ENCODE results near the gene RPLP1. TPM values are rescaled to one million over a fixed set of nuclear protein-coding genes. Genes with fewer than 3 reads are reported as not detected.

The RPLP1 gene
- total RNA-seq, 2 donors from 2014 or later = 1,985 to 2,291 TPM

- ATAC-seq (replicated peaks) = no peak
- peaks cover 5% of the 10 kb centered on the region for H3K27me3 Mint-ChIP-seq
- no peaks in the 10 kb centered on the region for H3K36me3 Mint-ChIP-seq (ENCODE audit: low read depth)
- no peaks in the 10 kb centered on the region for H3K4me1 Mint-ChIP-seq
- no peak overlapping the region for H3K27ac Mint-ChIP-seq
- no peak overlapping the region for H3K4me3 Mint-ChIP-seq
- H3K9me3 Mint-ChIP-seq = no peaks in the 10 kb centered on the region
Measured at GRCh38 chr15:69484837-69485236, 32.2 kb downstream of the RPLP1 start.

DNA sequence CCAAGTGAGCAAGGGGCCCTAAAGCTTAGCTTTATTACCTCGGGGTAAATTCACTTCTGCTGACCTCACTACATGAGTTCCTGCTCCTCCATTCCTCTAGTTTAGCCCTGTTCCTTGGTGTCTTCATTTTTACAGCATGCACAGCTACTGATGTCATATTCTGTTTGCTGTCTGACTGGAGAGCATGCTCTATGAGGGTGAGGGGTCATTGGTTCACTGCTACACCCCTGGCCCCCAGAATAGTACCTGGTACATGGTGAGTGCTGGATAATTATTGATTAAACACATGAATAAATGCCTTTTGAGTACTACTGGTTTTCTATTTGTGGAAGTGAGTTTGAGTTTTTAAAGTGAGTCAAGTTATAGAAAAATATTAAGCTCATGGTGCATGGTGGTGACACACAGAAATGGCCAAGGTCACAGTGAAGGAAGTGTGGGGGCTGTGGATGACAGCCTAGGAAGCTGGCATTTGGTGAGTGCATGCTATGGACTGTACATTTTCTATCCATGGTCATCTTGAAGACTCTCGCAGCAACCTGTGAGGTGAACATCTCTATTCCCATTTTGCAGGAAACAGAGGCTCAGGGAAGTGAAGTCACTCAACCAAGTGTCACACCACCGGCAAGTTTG, 34.0 kb downstream of the RPLP1 start:
- Mint-ChIP-seq H3K27me3 (peaks cover 7% of the 10 kb centered on the region), H3K36me3 (ENCODE audit: low read depth) (no peaks in the 10 kb centered on the region), H3K4me3 (no peak overlapping the region), H3K27ac (no peak overlapping the region), H3K9me3 (no peaks in the 10 kb centered on the region), H3K4me1 (no peaks in the 10 kb centered on the region)
- no peak for ATAC-seq (replicated peaks)

GRCh38 chr15:69489073-69489571, 36.5 kb downstream of the RPLP1 start:
- H3K27ac Mint-ChIP-seq = no peak overlapping the region
- H3K9me3 Mint-ChIP-seq = no peaks in the 10 kb centered on the region
- H3K4me3 Mint-ChIP-seq = no peak overlapping the region
- ATAC-seq (replicated peaks) = no peak
- peaks cover 7% of the 10 kb centered on the region for H3K27me3 Mint-ChIP-seq
- no peaks in the 10 kb centered on the region for H3K36me3 Mint-ChIP-seq (ENCODE audit: low read depth)
- no peaks in the 10 kb centered on the region for H3K4me1 Mint-ChIP-seq

DNA sequence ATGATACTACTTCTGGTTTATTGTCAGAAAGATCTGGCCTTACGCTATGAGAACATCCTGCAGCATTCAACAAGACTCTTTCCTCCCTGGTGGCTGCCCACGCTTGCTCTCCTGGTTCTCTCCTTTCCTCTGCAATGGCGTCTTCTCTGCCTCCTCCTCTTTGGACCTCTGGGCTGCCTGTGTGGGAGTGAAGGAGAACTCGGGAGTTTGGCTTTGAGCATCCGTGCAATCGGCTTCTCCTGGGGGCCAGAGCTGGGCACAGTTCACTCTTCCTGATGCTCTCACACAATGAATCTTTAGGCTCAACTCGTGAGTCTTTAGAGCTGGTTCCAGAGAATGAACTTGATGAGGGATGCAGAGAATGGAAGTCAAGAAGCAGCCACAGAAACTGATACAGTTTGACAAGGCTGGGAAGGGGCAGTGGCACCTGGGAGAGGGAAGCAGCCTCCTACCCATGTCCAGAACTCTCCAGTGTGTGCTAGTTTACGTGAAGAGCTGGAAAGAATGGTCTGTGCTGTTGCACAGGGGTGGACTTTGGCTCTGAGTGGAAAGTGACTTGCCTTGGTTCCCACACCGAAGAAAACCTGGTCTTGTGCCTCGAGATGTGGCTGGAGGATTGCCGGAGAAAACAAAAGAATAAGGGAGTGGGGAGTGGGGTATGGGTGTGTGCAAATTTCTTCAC, 37.9 kb downstream of the RPLP1 start:
- H3K9me3 Mint-ChIP-seq = no peaks in the 10 kb centered on the region
- H3K36me3 Mint-ChIP-seq (ENCODE audit: low read depth) = no peaks in the 10 kb centered on the region
- no peak overlapping the region for H3K4me3 Mint-ChIP-seq
- ATAC-seq (replicated peaks) = no peak
- no peak overlapping the region for H3K27ac Mint-ChIP-seq
- peaks cover 3% of the 10 kb centered on the region for H3K27me3 Mint-ChIP-seq
- H3K4me1 Mint-ChIP-seq = no peaks in the 10 kb centered on the region

DNA sequence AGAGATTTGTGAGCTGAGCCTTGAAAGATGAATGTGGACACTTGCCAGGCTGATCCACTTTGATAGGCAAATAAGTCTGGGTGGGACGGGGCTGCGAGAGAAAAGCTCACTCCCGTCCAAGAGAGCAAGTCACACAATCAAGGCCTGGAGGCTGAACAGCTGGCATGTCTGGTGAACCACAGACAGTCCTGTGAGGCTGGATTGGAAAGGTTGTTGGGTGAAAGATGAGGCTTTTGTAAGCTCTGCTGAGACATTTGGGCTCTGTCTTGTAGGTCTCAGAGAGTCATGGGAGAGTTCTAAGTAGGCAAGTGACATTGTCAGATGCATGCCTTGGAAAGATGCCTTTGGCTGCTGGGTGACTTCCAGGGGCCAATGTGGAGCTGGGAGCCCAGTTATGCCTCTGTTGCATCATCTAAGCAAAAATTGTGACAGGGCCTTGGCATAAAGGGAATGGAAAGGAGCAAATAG, 38.5 kb downstream of the RPLP1 start:
- H3K4me3 Mint-ChIP-seq = no peak overlapping the region
- H3K9me3 Mint-ChIP-seq = no peaks in the 10 kb centered on the region
- no peaks in the 10 kb centered on the region for H3K4me1 Mint-ChIP-seq
- H3K27ac Mint-ChIP-seq = no peak overlapping the region
- peaks cover 3% of the 10 kb centered on the region for H3K27me3 Mint-ChIP-seq
- ATAC-seq (replicated peaks) = no peak
- no peaks in the 10 kb centered on the region for H3K36me3 Mint-ChIP-seq (ENCODE audit: low read depth)

DNA sequence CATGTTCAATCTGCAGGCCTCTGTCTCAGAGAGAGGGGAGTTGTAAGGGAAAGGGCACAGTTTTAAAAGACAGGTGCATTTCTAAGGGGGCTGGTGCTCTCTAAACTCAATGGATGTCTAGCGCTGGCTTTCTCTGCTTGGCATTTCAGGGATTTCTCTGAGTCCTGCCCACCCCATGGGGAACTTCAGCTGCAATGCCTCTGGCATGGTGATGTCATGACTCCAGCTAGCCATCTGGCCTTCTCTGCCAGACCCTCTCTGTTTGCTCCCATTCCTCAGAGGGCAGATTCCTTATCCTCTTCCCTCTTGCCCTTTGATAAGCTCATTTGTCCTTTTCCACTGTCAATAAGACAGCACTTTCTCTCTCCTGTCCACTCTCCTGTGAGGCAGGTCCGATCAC, 40.8 kb downstream of the RPLP1 start:
- no peaks in the 10 kb centered on the region for H3K4me1 Mint-ChIP-seq
- no peaks in the 10 kb centered on the region for H3K9me3 Mint-ChIP-seq
- no peak overlapping the region for H3K27ac Mint-ChIP-seq
- no peak overlapping the region for H3K4me3 Mint-ChIP-seq
- H3K36me3 Mint-ChIP-seq (ENCODE audit: low read depth) = no peaks in the 10 kb centered on the region
- H3K27me3 Mint-ChIP-seq = peaks cover 3% of the 10 kb centered on the region
- no peak for ATAC-seq (replicated peaks)

- H3K27ac Mint-ChIP-seq = no peak overlapping the region
- no peaks in the 10 kb centered on the region for H3K36me3 Mint-ChIP-seq (ENCODE audit: low read depth)
- no peaks in the 10 kb centered on the region for H3K27me3 Mint-ChIP-seq
- ATAC-seq (replicated peaks) = no peak
- no peaks in the 10 kb centered on the region for H3K4me1 Mint-ChIP-seq
- H3K4me3 Mint-ChIP-seq = no peak overlapping the region
- H3K9me3 Mint-ChIP-seq = no peaks in the 10 kb centered on the region
Measured at GRCh38 chr15:69496001-69496400, 43.4 kb downstream of the RPLP1 start.

GRCh38 chr15:69497076-69497475, 44.5 kb downstream of the RPLP1 start:
- Mint-ChIP-seq H3K4me3 (no peak overlapping the region), H3K27ac (no peak overlapping the region), H3K4me1 (no peaks in the 10 kb centered on the region), H3K9me3 (no peaks in the 10 kb centered on the region), H3K27me3 (no peaks in the 10 kb centered on the region), H3K36me3 (ENCODE audit: low read depth) (no peaks in the 10 kb centered on the region)
- ATAC-seq (replicated peaks) = no peak

DNA sequence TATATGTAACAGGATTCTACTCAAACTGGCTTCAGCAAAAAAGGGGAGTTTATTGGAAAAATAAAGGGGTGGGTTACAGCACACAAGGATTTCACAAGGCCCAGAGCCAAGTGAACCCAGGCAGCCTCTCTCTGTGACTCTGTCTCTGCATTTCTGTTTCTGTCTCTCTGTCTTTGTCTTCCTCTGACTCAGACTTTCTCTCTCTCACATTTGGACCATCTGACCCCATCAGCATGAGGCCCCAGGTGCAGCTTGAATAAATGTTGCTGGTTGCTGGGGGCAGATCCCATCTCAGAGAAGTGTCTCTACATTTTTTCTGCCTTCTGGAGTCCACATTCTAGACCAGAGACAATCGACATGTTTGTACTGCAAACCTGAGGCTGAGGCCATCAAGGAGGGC, 45.0 kb downstream of the RPLP1 start:
- ATAC-seq (replicated peaks) = no peak
- Mint-ChIP-seq H3K4me3 (no peak overlapping the region), H3K27ac (no peak overlapping the region), H3K9me3 (no peaks in the 10 kb centered on the region), H3K27me3 (no peaks in the 10 kb centered on the region), H3K36me3 (ENCODE audit: low read depth) (no peaks in the 10 kb centered on the region), H3K4me1 (no peaks in the 10 kb centered on the region)

DNA sequence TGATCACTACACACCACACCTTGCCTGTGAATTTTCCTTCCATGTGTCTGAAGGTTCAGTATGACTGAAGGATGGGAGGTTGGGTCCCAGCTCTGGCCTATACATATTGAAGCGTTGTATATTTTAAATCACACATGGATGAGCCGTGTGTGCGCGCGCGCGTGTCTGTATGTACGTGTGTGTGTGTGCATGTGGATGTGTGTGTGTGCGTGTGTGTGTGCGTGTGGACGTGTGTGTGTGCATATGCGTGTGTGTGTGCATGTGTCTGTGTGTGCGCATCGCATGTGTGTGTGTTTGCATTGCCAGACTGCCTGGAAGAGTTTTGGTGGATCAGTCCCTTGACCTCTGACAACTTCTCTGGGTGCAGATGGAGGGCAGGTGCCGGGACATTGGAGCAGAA, 45.7 kb downstream of the RPLP1 start:
- H3K27me3 Mint-ChIP-seq = no peaks in the 10 kb centered on the region
- no peaks in the 10 kb centered on the region for H3K4me1 Mint-ChIP-seq
- no peaks in the 10 kb centered on the region for H3K9me3 Mint-ChIP-seq
- no peak for ATAC-seq (replicated peaks)
- H3K27ac Mint-ChIP-seq = no peak overlapping the region
- H3K36me3 Mint-ChIP-seq (ENCODE audit: low read depth) = no peaks in the 10 kb centered on the region
- H3K4me3 Mint-ChIP-seq = no peak overlapping the region

DNA sequence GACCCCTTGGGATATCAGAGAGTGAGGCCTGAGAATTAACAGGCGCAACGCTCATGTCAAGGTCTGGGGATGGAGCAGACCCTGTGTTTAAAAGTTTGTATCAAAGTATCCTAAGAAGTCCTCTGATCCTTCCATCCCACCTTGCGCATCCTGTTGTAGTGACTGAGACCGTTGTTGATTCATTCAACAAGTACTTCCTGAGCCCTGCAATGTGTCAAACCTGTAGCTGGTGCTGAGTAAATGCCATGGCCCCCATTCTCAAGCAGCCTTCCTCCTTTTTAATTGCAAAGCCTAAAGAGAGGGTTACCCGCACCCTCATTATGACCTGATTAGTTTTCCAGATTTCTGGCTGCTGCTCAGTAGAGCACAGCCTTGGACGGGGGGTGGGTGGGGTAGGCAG, 46.4 kb downstream of the RPLP1 start:
- no peaks in the 10 kb centered on the region for H3K36me3 Mint-ChIP-seq (ENCODE audit: low read depth)
- no peak overlapping the region for H3K4me3 Mint-ChIP-seq
- ATAC-seq (replicated peaks) = no peak
- H3K9me3 Mint-ChIP-seq = no peaks in the 10 kb centered on the region
- H3K4me1 Mint-ChIP-seq = no peaks in the 10 kb centered on the region
- no peaks in the 10 kb centered on the region for H3K27me3 Mint-ChIP-seq
- H3K27ac Mint-ChIP-seq = no peak overlapping the region

GRCh38 chr15:69499521-69500211, 47.0 kb downstream of the RPLP1 start:
- Mint-ChIP-seq H3K4me3 (no peak overlapping the region), H3K9me3 (no peaks in the 10 kb centered on the region), H3K36me3 (ENCODE audit: low read depth) (no peaks in the 10 kb centered on the region), H3K4me1 (no peaks in the 10 kb centered on the region), H3K27ac (no peak overlapping the region), H3K27me3 (peaks cover 2% of the 10 kb centered on the region)
- ATAC-seq (replicated peaks) = no peak

DNA sequence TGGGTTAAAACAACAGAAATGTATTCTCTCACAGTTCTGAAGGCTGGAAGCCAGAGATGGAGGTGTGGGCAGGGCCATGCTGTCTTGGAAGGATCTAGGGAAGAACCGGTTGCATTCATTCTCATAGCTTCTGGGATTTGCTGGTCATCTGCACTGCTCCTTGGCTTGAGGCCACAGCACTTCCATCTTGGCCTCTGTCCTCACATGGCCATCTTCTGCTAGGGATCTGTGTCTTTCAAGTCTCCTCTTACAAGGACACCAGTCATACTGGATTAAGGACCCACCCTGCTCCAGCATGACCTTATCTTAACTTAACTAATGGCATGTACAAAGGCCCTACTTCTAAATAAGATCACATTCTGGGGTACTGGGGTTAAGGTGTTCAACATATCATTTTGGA, 47.7 kb downstream of the RPLP1 start:
- H3K9me3 Mint-ChIP-seq = no peaks in the 10 kb centered on the region
- no peak overlapping the region for H3K4me3 Mint-ChIP-seq
- ATAC-seq (replicated peaks) = no peak
- H3K27me3 Mint-ChIP-seq = peaks cover 5% of the 10 kb centered on the region
- H3K27ac Mint-ChIP-seq = no peak overlapping the region
- no peaks in the 10 kb centered on the region for H3K4me1 Mint-ChIP-seq
- no peaks in the 10 kb centered on the region for H3K36me3 Mint-ChIP-seq (ENCODE audit: low read depth)

DNA sequence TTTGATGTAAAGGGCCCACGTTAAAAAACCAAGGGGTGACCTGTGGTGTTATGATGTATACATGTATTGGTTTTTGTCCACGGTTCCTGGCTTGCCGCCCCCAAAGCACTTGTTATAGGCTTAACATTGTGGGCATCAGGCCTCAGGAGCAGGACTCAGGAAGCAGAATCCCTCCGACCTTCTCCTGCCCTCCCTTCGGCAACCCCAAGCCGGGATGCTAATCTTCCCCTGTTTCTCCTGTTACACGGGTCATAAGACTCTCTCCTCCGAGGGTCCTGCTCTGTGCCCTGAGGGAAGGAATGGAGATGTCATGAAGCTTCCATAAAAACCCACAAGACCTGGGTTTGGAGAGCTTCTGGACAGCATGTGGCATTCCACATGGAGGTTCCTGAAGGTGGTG, 48.8 kb downstream of the RPLP1 start:
- Mint-ChIP-seq H3K4me3 (no peak overlapping the region), H3K36me3 (ENCODE audit: low read depth) (no peaks in the 10 kb centered on the region), H3K27ac (no peak overlapping the region), H3K4me1 (no peaks in the 10 kb centered on the region), H3K27me3 (peaks cover 5% of the 10 kb centered on the region), H3K9me3 (no peaks in the 10 kb centered on the region)
- ATAC-seq (replicated peaks) = no peak

- no peak overlapping the region for H3K27ac Mint-ChIP-seq
- H3K9me3 Mint-ChIP-seq = no peaks in the 10 kb centered on the region
- H3K4me3 Mint-ChIP-seq = no peak overlapping the region
- no peaks in the 10 kb centered on the region for H3K4me1 Mint-ChIP-seq
- peaks cover 5% of the 10 kb centered on the region for H3K27me3 Mint-ChIP-seq
- H3K36me3 Mint-ChIP-seq (ENCODE audit: low read depth) = no peaks in the 10 kb centered on the region
- ATAC-seq (replicated peaks) = no peak
Measured at GRCh38 chr15:69502470-69503045, 49.9 kb downstream of the RPLP1 start.

All from activated T-helper 17 cell treated with anti-CD3 and anti-CD28 coated beads, Interleukin-2, amount 50 U/mL, for 72 hours (primary cell).